Measurements from ENCODE around the gene PPARG.
"Not testable (repeated sequence)": the region's sequence is repeated elsewhere in the genome, so short reads cannot be mapped to it uniquely, and the experiment has no call there.

Gene PPARG

DNA sequence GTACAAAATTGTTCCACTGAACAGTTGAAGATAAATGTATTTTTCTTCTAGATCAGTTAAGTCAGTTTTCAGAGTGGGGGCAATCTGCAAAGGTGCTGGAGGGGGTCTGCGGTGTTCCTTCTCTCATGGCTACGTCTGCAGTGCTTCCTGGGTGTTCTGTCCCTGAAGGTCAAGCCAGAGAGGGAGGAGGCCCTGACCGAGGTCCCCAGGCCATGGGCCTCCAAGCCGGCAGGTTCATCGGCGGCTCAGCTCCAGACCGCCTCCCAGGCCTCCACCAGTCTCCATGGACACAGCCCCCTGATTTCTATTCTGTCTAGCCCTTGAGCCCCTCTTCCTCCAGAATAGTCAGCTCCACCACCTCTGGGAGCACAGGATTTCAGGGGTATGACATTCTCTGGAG, 166.9 kb downstream of the PPARG start:
- Histone ChIP-seq H3K27me3 (ENCODE audit: control insufficient read depth, insufficient read depth, low read length) (no peaks in the 10 kb centered on the region), H3K9ac (ENCODE audit: low read depth, low read length) (no peak overlapping the region)

GRCh38 chr3:12456441-12456840, 167.6 kb downstream of the PPARG start:
- H3K4me3 ChIP-seq (ENCODE audit: low read depth, low read length): no peak overlapping the region
- no peaks in the 10 kb centered on the region for H3K27me3 ChIP-seq (ENCODE audit: control insufficient read depth, insufficient read depth, low read length)
- H3K9me3 ChIP-seq (ENCODE audit: control insufficient read depth, insufficient read depth, low read length): no peaks in the 10 kb centered on the region
- H3K4me1 ChIP-seq (ENCODE audit: control insufficient read depth, insufficient read depth, low read length): no peaks in the 10 kb centered on the region
- H3K9ac ChIP-seq (ENCODE audit: low read depth, low read length): no peak overlapping the region
- H3K36me3 ChIP-seq (ENCODE audit: control insufficient read depth, insufficient read depth, low read length): no peaks in the 10 kb centered on the region
- no peak overlapping the region for H3K27ac ChIP-seq (ENCODE audit: low read depth, low read length)

More for the DNA sequence above, 166.9 kb downstream of the PPARG start:
- Histone ChIP-seq H3K4me1 (ENCODE audit: control insufficient read depth, insufficient read depth, low read length) (no peaks in the 10 kb centered on the region), H3K36me3 (ENCODE audit: control insufficient read depth, insufficient read depth, low read length) (no peaks in the 10 kb centered on the region), H3K27ac (ENCODE audit: low read depth, low read length) (no peak overlapping the region), H3K4me3 (ENCODE audit: low read depth, low read length) (no peak overlapping the region), H3K9me3 (ENCODE audit: control insufficient read depth, insufficient read depth, low read length) (no peaks in the 10 kb centered on the region)

GRCh38 chr3:12457380-12457779, 168.5 kb downstream of the PPARG start:
- not testable (repeated sequence) for H3K9ac ChIP-seq (ENCODE audit: low read depth, low read length); H3K9me3 ChIP-seq (ENCODE audit: control insufficient read depth, insufficient read depth, low read length); H3K4me1 ChIP-seq (ENCODE audit: control insufficient read depth, insufficient read depth, low read length); H3K27ac ChIP-seq (ENCODE audit: low read depth, low read length); H3K27me3 ChIP-seq (ENCODE audit: control insufficient read depth, insufficient read depth, low read length); H3K4me3 ChIP-seq (ENCODE audit: low read depth, low read length); H3K36me3 ChIP-seq (ENCODE audit: control insufficient read depth, insufficient read depth, low read length)

DNA sequence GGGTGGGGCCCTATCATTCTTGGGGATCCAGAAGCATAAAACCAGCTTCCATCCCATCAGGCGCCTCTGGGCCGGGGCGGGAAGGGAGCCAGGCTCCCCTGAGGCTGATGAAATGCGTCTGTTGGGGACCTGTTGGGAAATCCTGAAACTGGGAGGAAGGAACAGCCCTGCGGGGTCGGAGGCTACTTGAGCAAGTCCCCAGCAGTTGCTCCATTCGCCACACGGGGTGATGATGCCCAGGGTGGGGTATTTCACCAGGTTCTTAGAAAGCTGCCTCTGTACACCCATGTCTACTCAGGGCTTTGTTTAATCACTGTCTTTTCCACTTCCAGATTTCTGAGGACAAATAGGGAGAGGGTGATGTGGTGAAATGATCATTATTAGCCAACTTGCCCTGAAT, 170.0 kb downstream of the PPARG start:
- Histone ChIP-seq H3K36me3 (ENCODE audit: control insufficient read depth, insufficient read depth, low read length) (no peaks in the 10 kb centered on the region), H3K4me3 (ENCODE audit: low read depth, low read length) (no peak overlapping the region), H3K27me3 (ENCODE audit: control insufficient read depth, insufficient read depth, low read length) (no peaks in the 10 kb centered on the region), H3K9me3 (ENCODE audit: control insufficient read depth, insufficient read depth, low read length) (no peaks in the 10 kb centered on the region), H3K27ac (ENCODE audit: low read depth, low read length) (no peak overlapping the region), H3K9ac (ENCODE audit: low read depth, low read length) (no peak overlapping the region), H3K4me1 (ENCODE audit: control insufficient read depth, insufficient read depth, low read length) (no peaks in the 10 kb centered on the region)

DNA sequence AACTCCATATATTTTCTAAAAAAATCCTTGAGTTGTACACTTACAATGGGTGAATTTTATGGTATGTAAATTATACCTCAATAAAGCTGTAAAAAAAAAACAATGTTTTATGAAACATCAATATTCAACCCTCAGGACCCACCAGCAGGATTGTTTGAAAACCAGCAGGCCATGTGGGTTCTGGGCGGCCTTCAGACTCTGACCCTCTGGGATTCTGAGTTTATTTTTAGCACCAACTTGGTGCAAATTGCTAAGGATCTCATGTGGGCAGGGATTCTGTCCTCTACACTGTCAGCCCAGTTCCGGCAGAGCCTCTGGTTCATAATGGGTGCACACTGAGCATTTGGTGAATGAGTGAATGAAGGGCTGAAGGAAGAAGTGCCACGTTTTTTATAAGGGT, 171.3 kb downstream of the PPARG start:
- Histone ChIP-seq H3K27ac (ENCODE audit: low read depth, low read length) (no peak overlapping the region), H3K4me3 (ENCODE audit: low read depth, low read length) (no peak overlapping the region), H3K9ac (ENCODE audit: low read depth, low read length) (no peak overlapping the region), H3K9me3 (ENCODE audit: control insufficient read depth, insufficient read depth, low read length) (no peaks in the 10 kb centered on the region), H3K27me3 (ENCODE audit: control insufficient read depth, insufficient read depth, low read length) (no peaks in the 10 kb centered on the region), H3K36me3 (ENCODE audit: control insufficient read depth, insufficient read depth, low read length) (no peaks in the 10 kb centered on the region), H3K4me1 (ENCODE audit: control insufficient read depth, insufficient read depth, low read length) (no peaks in the 10 kb centered on the region)

- no peak overlapping the region for H3K27ac ChIP-seq (ENCODE audit: low read depth, low read length)
- H3K9ac ChIP-seq (ENCODE audit: low read depth, low read length): no peak overlapping the region
- no peak overlapping the region for H3K4me3 ChIP-seq (ENCODE audit: low read depth, low read length)
- no peaks in the 10 kb centered on the region for H3K36me3 ChIP-seq (ENCODE audit: control insufficient read depth, insufficient read depth, low read length)
- no peaks in the 10 kb centered on the region for H3K27me3 ChIP-seq (ENCODE audit: control insufficient read depth, insufficient read depth, low read length)
- no peaks in the 10 kb centered on the region for H3K4me1 ChIP-seq (ENCODE audit: control insufficient read depth, insufficient read depth, low read length)
- H3K9me3 ChIP-seq (ENCODE audit: control insufficient read depth, insufficient read depth, low read length): no peaks in the 10 kb centered on the region
These were observed 172.3 kb downstream of the PPARG start for GRCh38 chr3:12461097-12461649.

DNA sequence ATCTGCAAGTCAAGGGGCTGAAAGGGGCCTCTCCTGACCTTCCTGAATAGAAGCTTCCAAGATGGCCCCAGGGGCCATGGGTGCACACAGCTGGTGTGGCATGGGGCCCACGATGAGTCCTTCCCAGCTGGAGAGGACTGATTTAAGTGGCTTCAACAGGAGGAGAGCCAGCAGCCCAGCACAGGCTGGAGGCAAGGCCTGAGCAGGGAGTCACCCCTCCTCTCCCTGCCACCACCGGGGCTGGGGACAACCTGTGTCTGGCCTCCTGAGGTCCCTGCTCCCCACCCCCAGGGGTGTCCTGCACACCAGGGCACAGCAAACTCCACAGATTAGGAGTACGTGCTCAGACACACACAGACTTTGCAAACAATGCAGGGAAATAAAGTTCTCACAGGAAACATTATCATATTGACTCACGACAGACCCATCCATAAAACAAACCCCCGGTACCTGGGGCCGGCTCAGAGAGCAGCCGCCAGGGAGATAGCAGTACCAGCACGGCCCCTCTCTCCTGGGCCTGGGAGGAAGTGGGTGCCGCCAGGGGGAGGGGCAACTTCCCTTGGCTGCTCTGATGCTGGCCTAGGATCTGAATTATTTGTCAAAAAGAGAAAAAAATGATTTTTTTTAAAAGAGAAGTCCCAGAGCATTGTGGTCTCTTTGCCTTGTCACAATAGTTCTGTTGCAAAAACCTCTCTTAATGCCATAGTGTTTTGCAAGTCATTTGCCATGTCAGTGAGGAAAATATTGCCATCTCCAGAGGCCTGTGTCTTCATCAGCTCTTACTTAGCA, 173.5 kb downstream of the PPARG start:
- H3K9ac ChIP-seq (ENCODE audit: low read depth, low read length): no peak overlapping the region

GRCh38 chr3:12463686-12464085, 174.8 kb downstream of the PPARG start:
- H3K36me3 ChIP-seq (ENCODE audit: control insufficient read depth, insufficient read depth, low read length): no peaks in the 10 kb centered on the region
- no peaks in the 10 kb centered on the region for H3K4me1 ChIP-seq (ENCODE audit: control insufficient read depth, insufficient read depth, low read length)
- H3K27me3 ChIP-seq (ENCODE audit: control insufficient read depth, insufficient read depth, low read length): no peaks in the 10 kb centered on the region
- no peak overlapping the region for H3K27ac ChIP-seq (ENCODE audit: low read depth, low read length)
- H3K9me3 ChIP-seq (ENCODE audit: control insufficient read depth, insufficient read depth, low read length): no peaks in the 10 kb centered on the region
- H3K9ac ChIP-seq (ENCODE audit: low read depth, low read length): no peak overlapping the region
- no peak overlapping the region for H3K4me3 ChIP-seq (ENCODE audit: low read depth, low read length)

More for the DNA sequence above, 173.5 kb downstream of the PPARG start:
- H3K36me3 ChIP-seq (ENCODE audit: control insufficient read depth, insufficient read depth, low read length): no peaks in the 10 kb centered on the region
- no peaks in the 10 kb centered on the region for H3K4me1 ChIP-seq (ENCODE audit: control insufficient read depth, insufficient read depth, low read length)
- H3K27me3 ChIP-seq (ENCODE audit: control insufficient read depth, insufficient read depth, low read length): no peaks in the 10 kb centered on the region
- H3K27ac ChIP-seq (ENCODE audit: low read depth, low read length): no peak overlapping the region
- no peak overlapping the region for H3K4me3 ChIP-seq (ENCODE audit: low read depth, low read length)
- H3K9me3 ChIP-seq (ENCODE audit: control insufficient read depth, insufficient read depth, low read length): no peaks in the 10 kb centered on the region

DNA sequence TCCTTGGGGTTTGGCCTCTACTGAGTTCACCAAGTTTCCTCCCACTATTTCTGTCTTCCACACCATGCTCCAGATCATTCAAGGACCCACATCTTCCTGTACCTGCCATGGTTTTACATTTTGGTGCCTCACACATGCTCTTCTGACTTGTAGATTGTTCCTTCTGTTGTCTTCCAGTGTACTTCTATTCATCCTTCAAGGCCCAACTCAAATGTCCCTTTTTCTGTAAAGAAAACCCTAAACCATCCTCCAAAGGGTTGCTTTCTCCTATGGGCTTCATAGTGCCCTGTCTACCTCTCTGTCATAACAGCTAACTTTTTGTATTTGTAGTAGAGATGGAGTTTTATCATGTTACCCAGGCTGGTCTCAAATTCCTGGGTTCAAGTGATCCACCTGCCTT, 175.3 kb downstream of the PPARG start:
- Histone ChIP-seq H3K27ac (ENCODE audit: low read depth, low read length) (no peak overlapping the region), H3K4me1 (ENCODE audit: control insufficient read depth, insufficient read depth, low read length) (no peaks in the 10 kb centered on the region), H3K9me3 (ENCODE audit: control insufficient read depth, insufficient read depth, low read length) (no peaks in the 10 kb centered on the region), H3K36me3 (ENCODE audit: control insufficient read depth, insufficient read depth, low read length) (no peaks in the 10 kb centered on the region), H3K9ac (ENCODE audit: low read depth, low read length) (no peak overlapping the region), H3K27me3 (ENCODE audit: control insufficient read depth, insufficient read depth, low read length) (no peaks in the 10 kb centered on the region), H3K4me3 (ENCODE audit: low read depth, low read length) (no peak overlapping the region)

DNA sequence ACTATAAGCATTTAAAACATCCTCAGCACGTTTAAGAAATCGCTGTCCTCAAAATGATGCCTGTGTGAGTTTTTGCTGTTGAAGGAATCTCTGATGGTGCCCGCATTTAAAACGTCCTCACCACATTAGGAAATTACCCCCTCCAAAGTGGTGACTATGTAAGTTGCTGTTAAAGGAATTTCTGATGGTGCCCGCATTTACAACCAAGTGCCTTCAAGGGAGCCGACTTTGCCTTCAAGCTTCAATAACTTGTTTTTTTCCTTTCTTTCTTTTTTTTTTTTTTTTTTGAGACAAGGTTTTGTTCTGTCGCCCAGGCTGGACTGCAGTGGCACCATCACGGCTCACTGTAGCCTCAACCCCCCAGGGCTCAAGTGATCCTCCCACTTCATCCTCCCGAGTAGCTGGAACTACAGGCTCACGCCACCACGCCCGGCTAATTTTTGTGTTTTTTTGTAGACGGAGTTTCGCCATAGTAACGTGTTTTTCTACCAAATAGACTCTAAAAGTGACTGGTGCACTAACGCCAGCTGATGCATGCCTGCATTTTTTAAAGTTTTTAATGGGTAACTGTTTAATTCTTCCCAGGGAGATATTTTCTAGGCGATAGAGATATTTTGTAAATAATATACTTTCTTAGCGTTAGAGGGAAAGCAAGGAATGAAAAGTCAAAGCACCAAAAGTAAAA, 176.4 kb downstream of the PPARG start:
- no peak overlapping the region for H3K9ac ChIP-seq (ENCODE audit: low read depth, low read length)
- H3K9me3 ChIP-seq (ENCODE audit: control insufficient read depth, insufficient read depth, low read length): no peaks in the 10 kb centered on the region
- H3K36me3 ChIP-seq (ENCODE audit: control insufficient read depth, insufficient read depth, low read length): no peaks in the 10 kb centered on the region
- no peaks in the 10 kb centered on the region for H3K4me1 ChIP-seq (ENCODE audit: control insufficient read depth, insufficient read depth, low read length)
- H3K4me3 ChIP-seq (ENCODE audit: low read depth, low read length): no peak overlapping the region
- H3K27me3 ChIP-seq (ENCODE audit: control insufficient read depth, insufficient read depth, low read length): no peaks in the 10 kb centered on the region
- H3K27ac ChIP-seq (ENCODE audit: low read depth, low read length): no peak overlapping the region

GRCh38 chr3:12465836-12466225, 177.0 kb downstream of the PPARG start:
- Histone ChIP-seq H3K9ac (ENCODE audit: low read depth, low read length) (no peak overlapping the region), H3K27me3 (ENCODE audit: control insufficient read depth, insufficient read depth, low read length) (no peaks in the 10 kb centered on the region), H3K4me3 (ENCODE audit: low read depth, low read length) (no peak overlapping the region), H3K27ac (ENCODE audit: low read depth, low read length) (no peak overlapping the region), H3K9me3 (ENCODE audit: control insufficient read depth, insufficient read depth, low read length) (no peaks in the 10 kb centered on the region), H3K4me1 (ENCODE audit: control insufficient read depth, insufficient read depth, low read length) (no peaks in the 10 kb centered on the region), H3K36me3 (ENCODE audit: control insufficient read depth, insufficient read depth, low read length) (no peaks in the 10 kb centered on the region)

All from HUES48 (cell line).